NCI-H2196 treated with DMSO at 0.1 percent for 48 hours (cell line): ENCODE measurements around the gene ADGRA3.
"Not testable (repeated sequence)": the region's sequence is repeated elsewhere in the genome, so short reads cannot be mapped to it uniquely, and the experiment has no call there.

ENCODE experiments used
- DNase-seq: peaks from one replicate; lab custom pipeline; 2025; ENCODE audit not compliant: unreplicated experiment; lab: John Stamatoyannopoulos, UW

ADGRA3 gene

DNA sequence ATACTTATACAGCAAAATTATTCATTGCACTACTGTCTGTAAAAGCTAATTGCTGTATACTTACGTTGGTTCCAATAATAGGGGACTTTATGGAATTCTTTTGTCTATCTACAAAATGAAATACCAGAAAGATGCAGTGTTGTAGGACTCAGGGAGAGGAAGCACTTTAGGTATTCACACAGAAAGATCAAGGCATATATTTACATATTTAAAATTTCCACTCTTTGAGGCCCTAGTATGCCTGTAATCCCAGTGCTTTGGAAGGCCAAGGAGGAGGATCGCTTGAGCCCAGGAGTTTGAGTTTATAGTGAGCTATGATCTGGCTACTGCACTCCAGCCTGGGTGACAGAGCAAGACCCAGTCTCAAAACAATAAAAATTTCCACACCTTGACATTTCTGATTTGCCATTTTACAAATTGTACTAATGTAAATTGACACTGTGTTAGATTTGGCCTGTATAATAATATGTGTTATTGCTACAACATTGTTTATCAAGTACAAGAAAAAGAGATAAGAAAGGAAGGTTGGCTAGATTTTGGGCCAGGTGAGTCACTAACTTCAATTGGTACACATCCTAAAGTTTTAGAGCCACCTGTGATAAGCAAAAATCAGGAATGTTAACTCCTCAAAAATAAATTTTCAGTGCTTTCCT lies 35.1 kb downstream of the ADGRA3 start:
- DNase-seq: no peak

DNA sequence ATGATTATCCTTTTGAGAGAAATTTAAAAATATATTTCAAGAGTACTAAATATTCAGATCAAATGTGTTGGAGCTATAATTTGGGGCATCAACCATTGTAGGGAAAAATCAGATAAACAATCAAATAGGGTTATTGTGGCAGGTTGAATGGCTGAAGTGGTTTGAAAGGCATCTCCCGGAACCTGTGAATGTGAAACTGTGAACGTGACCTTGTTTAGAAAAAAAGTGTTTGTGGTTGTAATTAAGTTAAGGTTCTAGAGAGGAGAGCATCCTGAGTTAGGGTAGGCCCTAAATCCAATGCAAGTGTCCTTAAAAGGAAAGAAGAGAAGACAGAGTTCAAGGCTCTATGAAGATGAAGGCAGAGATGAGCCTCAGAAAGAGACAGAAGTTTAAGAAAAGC lies 37.4 kb downstream of the ADGRA3 start:
- no peak for DNase-seq

DNA sequence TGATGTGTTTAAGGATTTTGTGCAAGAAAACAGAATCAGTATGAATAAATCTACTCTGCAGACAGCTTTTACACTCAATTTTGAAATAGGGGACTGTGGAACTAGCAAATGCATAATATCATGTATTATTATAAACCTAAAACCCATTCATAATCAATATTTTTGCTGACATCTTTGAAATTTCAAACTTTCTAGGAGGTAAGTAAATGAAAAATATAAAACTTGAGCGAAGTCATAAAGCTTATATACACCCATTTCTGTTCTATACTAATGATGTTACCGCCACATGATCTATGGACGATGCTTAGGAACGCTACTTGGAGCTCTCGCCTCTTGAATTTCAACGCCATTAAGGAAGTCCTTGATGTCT lies 38.1 kb downstream of the ADGRA3 start:
- no peak for DNase-seq

DNA sequence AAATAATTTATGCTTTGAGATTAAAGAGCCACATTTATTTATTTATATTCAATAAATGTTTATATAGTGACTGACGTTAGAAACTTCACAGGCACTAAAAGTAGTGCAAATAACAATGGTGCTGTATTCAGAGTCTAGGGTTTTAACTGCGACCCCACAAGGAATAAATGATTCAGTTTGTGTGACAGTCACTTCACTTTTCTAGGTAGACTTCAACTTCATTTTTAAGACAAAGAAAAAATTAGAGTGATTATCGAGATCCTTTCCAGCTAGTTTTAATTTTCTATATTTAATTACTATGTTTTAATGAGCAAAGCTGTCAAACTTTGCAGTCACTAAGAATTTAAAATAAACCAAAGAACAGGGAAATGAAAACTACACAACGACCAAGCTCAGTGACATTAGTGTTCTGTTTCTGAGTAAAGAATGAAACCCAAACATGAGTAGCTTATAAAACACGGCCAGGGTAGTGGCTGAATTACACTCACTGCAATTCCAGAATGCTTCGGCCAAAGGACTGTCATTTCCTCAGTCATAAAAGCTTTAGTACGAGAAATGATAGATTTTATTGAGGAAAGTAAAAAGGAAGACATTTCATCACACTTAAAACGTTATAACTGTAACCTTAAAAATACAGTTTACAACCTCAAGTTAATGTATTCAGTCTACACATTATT lies 38.6 kb downstream of the ADGRA3 start:
- DNase-seq: no peak

DNA sequence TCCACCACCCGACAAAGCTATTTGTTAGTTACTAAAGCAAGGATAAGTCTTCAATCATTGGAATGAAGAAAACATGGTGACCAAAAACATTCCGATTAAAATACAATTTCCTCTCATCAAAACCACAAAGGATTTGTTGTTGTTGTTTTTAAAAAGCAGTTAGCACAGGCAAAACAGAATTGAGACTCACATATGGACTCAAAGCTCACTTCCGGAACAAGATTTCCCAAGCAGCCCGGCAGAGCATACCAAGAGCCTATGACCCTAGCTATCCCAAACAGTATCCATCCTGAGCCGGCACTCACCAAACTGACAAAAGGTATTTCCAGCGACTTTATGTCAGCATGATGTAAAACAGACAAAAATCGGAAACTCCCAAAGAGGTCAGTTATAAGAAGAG lies 39.9 kb downstream of the ADGRA3 start:
- no peak for DNase-seq

DNA sequence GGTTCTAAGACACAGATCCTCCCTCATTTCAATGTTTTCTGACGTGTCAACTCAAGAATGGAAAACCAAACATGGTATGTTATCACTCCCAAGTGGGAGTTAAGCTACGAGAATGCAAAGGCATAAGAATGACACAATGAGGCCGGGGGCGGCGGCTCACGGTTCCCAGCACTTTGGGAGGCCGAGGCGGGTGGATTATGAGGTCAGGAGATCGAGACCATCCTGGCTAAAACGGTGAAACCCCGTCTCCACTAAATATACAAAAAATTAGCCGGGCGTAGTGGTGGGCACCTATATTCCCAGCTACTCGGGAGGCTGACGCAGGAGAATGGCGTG lies 40.6 kb downstream of the ADGRA3 start:
- DNase-seq: not testable (repeated sequence)

DNA sequence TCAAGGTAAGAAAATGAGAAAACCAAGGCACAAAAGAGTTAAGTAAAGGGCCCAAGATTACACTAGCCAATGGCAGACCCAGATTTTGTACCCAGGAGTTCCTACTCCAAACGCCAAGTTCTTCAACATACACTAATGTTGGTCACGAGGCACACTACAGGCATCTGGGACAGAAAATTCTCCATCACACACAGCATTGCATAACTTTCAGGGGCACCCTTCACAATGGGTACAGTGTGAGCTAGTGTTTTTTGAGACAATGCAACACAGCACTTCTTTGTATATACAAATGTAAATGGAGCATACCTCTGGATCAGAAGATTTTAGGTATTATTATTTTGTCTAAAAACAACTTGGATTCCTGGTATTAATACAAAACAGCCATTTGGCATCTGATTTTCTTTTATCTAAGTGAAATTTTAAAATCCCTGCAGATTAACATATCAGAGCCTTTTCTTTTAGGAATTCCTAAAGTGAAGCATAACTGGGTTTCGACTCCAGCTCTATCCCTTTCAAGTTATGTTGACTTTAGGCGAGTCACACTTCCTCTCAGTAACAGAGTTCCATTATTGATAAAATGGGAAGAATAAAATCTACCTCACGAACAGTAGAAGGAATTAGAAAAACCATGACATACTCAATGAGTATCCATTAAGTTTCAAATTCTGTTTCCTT lies 41.1 kb downstream of the ADGRA3 start:
- DNase-seq: no peak

DNA sequence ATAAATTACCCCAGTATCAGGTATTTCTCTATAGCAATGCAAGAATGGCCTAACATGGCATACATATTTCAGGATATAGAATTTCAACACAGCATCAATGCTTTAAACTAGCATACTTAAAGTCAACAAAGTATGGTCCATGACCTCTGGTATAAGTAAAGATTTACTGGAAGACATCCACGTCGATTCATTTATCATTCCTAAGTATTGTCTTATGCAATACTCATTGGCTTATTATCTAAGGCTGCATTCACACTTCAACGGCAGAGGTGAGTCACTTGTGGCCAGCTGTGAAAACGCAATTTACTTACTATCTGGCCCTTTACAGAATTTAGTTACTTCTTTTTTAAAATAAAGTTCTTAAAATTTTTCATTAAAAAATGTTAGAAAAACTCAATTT lies 42.6 kb downstream of the ADGRA3 start:
- DNase-seq: no peak

DNA sequence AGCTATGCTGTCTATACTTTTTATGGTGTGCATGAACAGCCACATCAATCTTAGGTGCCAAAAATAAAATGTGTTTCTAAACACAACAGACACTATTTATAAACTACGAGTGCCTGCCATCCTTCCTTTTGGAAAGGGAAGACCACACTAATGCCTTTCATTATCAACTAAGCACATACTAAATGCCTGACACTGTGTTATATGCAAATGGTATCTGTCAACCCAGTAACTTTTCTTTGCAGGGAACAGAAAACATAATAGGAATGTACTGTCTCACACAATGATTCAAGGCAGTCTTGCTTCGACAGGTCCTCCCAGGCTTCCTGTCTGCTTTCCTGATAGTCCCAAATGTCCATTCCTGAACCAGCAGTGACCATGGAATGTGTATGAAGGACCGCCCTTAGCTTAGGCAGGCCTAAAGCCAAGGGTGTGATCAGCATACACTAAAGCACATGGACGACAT lies 43.8 kb downstream of the ADGRA3 start:
- no peak for DNase-seq

DNA sequence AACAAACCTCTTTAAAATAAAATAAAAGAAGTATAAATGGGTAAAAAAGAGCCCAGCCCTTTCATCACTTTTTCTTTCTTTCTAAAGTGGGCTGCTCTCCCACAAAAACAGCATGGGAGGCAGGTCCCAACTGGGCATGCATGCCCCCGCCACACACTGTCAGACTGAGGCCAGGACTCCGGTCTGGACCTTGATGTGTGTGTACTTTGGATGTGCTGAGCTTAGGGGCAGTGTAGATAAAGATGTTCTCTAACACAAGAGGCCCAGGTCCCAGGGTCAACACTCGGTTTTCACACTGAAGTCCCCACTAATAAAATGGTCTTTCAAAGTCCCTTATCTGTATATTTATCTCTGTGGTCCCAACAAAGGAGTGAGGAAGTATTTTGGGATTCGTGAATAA lies 44.4 kb downstream of the ADGRA3 start:
- no peak for DNase-seq

DNA sequence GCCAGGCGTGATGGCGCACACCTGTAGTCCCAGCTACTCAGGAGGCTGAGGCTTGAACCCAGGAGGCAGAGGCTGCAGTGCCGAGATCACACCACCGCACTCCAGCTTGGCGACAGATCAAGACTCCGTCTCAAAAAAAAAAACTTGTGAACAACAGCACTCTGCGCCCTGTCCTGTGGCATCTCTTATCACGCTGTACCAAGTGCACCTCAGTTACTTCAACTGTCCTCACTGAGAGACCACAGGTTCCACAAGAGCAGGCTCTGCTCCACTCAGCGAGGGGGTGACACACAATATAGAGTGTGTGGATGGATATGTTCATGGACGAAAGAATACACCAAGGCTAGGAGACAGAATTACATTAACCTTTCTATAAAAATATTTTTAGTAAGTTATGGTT lies 49.3 kb downstream of the ADGRA3 start:
- no peak for DNase-seq

DNA sequence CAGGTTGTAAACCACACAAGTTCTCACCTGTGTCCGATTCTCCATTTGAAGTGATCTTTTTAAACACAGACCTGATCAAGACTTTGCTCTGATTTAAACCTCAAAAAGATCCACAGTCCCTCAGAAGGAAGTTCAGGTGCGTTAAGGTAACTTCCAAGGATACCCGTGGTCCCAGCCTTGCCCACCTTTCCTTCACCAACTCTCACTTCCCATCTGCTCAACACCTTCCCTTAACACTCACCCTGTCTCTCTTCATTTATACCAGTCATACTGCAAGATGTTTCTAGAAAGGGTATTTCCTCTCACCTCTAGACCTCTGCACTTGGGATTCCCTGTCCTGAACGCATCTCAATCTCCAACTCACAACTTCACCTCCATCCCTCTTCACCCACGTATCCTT lies 49.9 kb downstream of the ADGRA3 start:
- no peak for DNase-seq

DNA sequence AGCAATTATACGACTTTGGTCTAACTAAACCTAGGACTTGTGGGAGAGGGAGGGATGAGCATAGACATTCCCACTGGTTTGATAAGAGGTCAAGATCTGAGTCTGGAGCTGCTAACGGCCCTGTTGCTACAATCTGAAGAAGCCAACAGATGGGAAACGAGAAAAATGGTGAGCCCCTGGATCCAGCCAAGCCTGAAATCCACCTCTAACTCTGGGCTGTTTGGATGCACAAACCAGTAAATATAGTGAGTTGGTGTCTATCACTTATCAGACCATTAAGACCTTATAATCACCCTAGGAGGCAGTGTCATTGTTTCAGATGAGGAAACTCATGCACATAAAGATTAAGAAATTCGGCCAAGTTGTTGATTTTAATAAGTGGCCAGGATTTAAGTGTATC lies 50.5 kb downstream of the ADGRA3 start:
- DNase-seq: no peak

DNA sequence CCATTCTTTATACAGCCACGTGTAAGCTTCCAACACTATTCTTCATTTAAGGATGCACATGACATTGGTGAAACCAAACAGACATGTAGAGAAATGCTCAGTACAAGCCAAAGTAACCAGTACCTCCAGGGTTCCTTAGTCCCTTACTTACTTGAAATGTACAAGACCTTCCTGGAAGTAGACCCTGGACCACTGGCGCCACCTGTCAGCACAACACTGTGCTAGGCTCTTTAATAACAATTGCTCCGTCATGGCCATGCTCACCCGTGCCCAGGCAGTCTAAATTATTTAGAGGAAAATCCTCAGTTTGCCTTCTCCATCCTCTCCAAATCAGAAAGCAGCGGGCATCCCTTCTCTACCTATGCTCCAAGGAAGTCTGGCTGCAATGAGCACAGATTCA lies 52.7 kb downstream of the ADGRA3 start:
- DNase-seq: no peak

DNA sequence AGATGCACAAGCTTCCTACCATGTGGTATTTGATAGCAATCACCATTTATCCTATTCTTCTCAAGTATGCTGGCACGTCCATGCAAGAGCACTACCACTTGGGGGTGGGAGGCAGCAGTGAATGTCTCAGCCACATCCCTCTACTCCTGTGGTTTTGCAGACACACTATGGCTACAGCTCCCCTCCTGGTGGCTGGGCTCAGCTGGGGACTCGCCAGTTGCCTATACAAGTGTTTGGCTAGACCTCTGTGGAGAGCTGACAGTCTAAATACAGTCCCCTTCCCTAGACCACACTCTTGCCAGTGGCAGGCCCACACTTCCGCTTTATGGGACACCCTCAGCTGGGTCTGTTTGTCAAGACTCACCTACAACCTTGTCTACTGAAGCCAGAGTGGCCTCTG lies 53.2 kb downstream of the ADGRA3 start:
- DNase-seq: no peak

DNA sequence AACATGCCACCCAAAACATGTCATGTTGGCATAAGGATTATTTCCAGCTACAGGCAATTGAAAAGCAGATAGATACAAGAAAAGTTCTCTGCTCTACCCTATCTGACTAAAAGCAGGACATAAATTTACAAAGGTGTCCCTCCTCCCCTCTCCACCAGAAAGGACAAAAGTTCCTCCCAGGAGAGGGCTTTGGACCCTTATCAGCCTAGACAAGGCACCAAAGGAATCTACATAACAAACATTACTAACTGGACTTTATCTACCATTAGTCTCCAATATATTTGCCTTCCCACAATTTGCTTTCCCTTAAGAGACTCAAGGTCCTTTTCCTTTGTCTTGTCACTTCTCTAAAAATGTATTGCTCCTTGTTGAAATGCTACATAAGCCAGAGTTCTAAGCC lies 55.6 kb downstream of the ADGRA3 start:
- no peak for DNase-seq

DNA sequence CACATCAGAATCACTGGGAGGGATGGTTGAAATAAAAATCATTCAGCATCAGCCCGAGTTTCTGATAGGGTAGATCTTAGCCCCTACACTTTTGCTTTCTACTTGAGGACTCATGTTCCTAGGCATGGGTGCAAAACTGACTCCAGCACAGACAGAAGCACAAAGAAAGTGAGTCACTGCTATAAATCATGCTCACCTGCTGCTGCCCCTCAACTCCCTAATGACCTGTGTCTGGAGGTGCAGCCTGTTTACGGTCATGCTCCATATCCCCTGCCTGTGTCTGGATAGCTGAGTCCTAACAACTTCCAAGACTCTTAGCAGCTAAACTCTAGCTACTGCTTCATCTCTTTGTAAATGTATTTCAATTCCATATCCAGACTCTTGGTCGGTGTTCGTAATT lies 57.8 kb downstream of the ADGRA3 start:
- DNase-seq: no peak

DNA sequence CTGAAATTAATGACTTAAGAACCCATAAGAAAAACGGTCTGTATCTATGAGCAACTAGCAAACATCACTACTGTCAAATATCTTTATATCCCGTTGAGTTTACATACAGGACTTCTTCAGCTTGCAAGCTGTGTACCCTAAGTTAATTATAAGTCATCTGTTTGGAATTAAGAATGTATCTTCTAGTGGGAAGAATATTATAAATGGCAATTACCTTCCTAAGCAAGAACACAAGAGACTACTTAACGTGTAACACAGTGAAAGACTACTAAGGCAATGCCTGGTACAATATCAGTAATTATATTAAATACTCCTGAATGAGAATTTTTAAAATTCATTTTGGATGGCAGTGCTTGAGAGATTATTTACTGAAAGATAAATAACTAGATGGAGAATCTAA lies 58.5 kb downstream of the ADGRA3 start:
- no peak for DNase-seq

DNA sequence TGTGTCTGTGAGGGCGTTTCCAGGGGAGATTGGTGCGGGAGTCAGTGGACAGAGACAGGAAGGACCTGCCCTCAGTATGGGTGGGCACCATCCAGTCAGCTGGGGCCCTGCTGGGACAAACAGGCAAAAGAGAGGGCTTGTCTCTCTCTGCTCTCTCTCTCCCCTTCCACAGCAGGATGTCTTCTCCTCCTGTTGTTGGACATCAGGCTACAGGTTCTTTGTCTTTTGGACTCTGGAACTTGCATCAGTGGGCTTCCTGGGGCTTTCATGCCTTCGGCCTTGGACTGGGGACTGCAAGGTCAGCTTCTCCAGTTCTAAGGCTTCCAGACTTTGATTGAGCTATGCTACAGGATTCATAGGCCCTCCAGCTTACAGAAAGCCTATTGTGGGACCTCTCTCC lies 59.6 kb downstream of the ADGRA3 start:
- DNase-seq: no peak

DNA sequence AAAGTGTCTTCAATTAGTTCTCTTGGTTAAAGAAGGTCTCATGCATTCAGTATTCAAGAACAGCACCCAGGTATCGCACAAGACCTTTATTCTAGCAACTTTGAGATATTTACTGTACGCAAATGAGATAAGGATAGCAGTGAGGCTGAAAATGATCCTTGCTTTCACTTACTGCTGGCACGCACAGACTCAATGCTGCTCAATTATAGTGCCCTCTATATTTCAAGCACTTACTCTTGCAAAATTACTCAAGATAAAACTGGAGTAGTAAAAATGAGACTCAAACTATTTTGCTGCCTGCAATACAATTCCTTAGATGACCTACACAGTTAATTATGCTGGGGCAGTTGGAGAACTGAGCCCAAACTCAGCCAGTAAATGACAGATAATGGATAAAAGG lies 60.9 kb downstream of the ADGRA3 start:
- DNase-seq: no peak

DNA sequence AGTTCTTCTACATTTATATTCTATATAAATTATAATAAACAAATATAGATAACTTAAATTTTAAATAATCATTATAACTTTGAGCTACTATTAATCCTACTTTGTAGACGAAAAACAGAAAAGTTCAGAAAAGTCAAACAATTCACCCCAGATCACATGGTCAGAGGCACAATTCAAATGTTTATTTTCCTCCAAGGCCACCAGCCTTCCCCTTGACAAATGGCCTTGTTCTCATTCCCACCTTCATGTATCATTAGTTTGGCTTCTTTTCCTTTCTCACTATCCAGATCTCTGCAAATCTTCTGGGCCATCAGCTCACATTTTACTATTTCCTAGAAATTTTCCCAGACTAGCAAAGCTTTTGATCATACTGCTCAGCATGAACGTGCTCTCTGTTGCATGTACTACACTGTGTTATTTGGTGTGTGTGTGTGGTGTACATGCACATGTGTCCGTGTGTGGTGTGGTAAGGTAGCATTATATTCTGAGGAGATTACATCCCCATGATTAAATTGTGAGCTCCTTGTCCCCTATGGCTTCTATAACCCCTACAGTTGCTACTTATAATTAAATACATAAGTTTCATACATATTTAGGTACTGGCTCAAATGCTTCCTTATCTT lies 61.5 kb downstream of the ADGRA3 start:
- no peak for DNase-seq

DNA sequence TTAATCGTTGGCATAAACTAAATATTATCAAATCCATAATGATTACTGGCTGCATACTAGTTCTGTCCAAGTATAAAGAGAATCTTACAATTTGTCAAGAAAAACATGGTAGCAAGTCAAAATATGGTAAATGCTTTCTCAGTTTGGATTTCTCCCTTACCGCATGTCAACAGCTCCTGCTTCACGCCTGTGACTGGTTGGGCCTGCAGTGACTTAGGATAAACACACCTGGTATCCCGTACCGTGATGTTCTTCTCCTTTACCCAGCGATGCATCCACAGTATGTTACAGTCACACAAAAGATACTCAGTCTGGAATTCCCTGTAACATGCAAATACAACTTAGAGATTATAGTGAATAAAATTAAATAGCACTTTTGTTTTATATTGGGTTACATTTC lies 71.1 kb downstream of the ADGRA3 start:
- DNase-seq: no peak
